Activated B cell treated with CpG ODN at 0.5 μM for 24 hours (primary cell): Measurements from ENCODE around the gene DNAJC27. TPM values are rescaled to one million over a fixed set of nuclear protein-coding genes. Genes with fewer than 3 reads are reported as not detected.
A peak's percentile ranks its signal among the peaks of the same experiment; 100 is the strongest.

ENCODE experiments used
- ATAC-seq: fragments of 200-7000 bp; cut with Tn5 transposase; one replicate; pipeline ENCODE4 v1.10.0; 2021; ENCODE audit warnings: low read depth, mild to moderate bottlenecking, moderate library complexity
- CTCF ChIA-PET: fragments of 350-600 bp; sonication (Branson Sonifier 250); formaldehyde crosslinking; loops from one replicate; lab custom pipeline; 2021; ENCODE audit warnings: antibody characterized with exemption; lab: Charles Lee
- POLR2A ChIA-PET: fragments of 350-600 bp; sonication (Branson Sonifier 250); formaldehyde crosslinking; loops from one replicate; lab custom pipeline; 2021; ENCODE audit warnings: antibody characterized with exemption; lab: Charles Lee
- DNase-seq: peaks from one replicate; pipeline ENCODE4 v3.0.0; 2022
- H3K27ac Mint-ChIP-seq: one replicate; pipeline ENCODE4 v1.8.0; 2020; ENCODE audit warnings: mixed read lengths
- H3K27me3 Mint-ChIP-seq: one replicate; pipeline ENCODE4 v1.8.0; 2021; ENCODE audit warnings: mixed read lengths
- H3K36me3 Mint-ChIP-seq: one replicate; pipeline ENCODE4 v1.8.0; 2021; ENCODE audit warnings: low read depth, mixed read lengths
- H3K4me1 Mint-ChIP-seq: one replicate; pipeline ENCODE4 v1.8.0; 2021; ENCODE audit warnings: mixed read lengths
- H3K4me3 Mint-ChIP-seq: one replicate; pipeline ENCODE4 v1.8.0; 2020; ENCODE audit warnings: mild to moderate bottlenecking, mixed read lengths
- H3K9me3 Mint-ChIP-seq: one replicate; pipeline ENCODE4 v1.8.0; 2020; ENCODE audit warnings: mixed read lengths
- intact Hi-C: fragments of 100-400 bp; cut with micrococcal nuclease; formaldehyde crosslinking; loops from one replicate; pipeline ENCODE4 v1.15.1; 2024
- total RNA-seq: library from RNA; stranded (reverse); gene quantifications from 2 replicates; pipeline ENCODE4 v1.2.3, GENCODE V29; 2022
- TF ChIP-seq, protein P1 (sequence below): fragments of 200-600 bp; IDR thresholded peaks from one replicate; pipeline ENCODE4 v1.8.0; 2022; ENCODE audit warnings: antibody characterized with exemption, mild to moderate bottlenecking

The DNAJC27 gene
- total RNA-seq, 1 donor from 2014 or later: 9.7 TPM

DNA sequence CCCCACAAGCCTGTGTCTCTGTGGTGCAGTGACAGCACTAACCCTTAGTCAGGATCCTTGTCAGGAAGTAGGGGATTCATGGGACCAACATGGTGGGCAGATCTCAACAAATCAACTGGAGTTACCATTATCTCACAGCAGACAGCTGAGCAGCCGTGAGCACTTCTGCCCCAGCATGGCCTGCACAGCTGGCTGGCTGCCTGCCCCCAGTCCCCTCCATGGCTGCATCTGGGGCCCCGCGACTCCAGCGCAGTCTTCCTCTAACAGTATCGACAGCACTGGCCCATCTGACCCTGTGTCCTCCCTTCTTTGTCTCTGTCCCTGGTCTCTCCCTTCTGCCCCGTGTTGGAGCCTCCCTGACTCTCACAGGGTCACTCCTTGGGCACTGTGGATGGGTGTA lies 47.0 kb downstream of the DNAJC27 start:
- Mint-ChIP-seq H3K4me3 (no peak overlapping the region), H3K27me3 (no peaks in the 10 kb centered on the region), H3K9me3 (no peaks in the 10 kb centered on the region), H3K4me1 (peaks cover 17% of the 10 kb centered on the region), H3K27ac (no peak overlapping the region), H3K36me3 (no peaks in the 10 kb centered on the region)
- ChIA-PET CTCF (no interaction called here), POLR2A (no interaction called here)
- no peak for DNase-seq
- intact Hi-C loops: no loop called here
- ATAC-seq: no peak
- TF ChIP-seq, protein P1, sequence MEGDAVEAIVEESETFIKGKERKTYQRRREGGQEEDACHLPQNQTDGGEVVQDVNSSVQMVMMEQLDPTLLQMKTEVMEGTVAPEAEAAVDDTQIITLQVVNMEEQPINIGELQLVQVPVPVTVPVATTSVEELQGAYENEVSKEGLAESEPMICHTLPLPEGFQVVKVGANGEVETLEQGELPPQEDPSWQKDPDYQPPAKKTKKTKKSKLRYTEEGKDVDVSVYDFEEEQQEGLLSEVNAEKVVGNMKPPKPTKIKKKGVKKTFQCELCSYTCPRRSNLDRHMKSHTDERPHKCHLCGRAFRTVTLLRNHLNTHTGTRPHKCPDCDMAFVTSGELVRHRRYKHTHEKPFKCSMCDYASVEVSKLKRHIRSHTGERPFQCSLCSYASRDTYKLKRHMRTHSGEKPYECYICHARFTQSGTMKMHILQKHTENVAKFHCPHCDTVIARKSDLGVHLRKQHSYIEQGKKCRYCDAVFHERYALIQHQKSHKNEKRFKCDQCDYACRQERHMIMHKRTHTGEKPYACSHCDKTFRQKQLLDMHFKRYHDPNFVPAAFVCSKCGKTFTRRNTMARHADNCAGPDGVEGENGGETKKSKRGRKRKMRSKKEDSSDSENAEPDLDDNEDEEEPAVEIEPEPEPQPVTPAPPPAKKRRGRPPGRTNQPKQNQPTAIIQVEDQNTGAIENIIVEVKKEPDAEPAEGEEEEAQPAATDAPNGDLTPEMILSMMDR: no peak

DNA sequence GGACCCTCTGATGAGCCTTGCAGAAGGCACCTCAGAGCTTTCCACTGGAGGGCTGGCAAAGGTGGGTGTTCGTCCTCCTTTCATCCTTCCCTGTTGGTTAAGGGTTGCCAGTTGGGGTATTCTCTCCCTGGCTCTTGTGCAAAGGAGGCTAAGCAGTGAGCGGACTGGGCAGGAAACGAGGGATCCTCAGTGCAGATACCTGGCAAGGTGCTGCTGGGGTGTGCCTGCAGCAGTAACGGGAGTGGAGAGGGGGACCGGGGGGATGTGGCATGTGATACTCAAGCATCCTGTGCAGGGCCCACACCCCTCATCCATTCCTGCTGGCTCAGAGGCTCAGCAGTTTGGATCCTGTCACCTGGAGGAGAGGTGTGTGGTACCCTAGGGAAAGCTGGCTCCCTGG lies 47.5 kb downstream of the DNAJC27 start:
- Mint-ChIP-seq H3K27ac (no peak overlapping the region), H3K27me3 (no peaks in the 10 kb centered on the region), H3K36me3 (no peaks in the 10 kb centered on the region), H3K4me3 (no peak overlapping the region), H3K9me3 (no peaks in the 10 kb centered on the region), H3K4me1 (peaks cover 17% of the 10 kb centered on the region)
- ATAC-seq (no peak), DNase-seq (no peak)
- TF ChIP-seq, protein P1: no peak
- ChIA-PET CTCF (no interaction called here), POLR2A (interaction anchor here (1.0 kb wide), 1 partner anchor 46 kb away, joined by 6 read pairs; no protein-coding TSS in a partner anchor)
- intact Hi-C loops: no loop called here

DNA sequence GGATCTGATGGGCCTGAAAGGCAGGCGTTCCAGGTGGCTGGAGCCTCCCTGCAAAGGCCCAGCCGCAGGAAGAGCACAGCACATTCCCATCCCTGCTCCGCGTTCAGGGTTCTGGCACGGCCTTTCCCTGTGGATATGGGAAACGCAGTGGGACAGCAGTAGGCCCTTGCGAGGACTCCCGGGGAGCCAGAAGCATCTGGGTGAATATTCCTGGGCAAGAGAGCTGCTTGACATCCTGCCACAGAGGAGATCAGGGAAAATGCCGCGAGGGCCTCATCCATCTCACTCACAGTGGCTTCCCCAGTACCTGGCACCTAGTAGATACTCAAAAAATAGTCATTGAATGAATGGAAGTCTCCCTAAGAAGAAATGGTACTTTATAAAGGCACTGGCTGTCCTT lies 48.6 kb downstream of the DNAJC27 start:
- H3K27me3 Mint-ChIP-seq: no peaks in the 10 kb centered on the region
- H3K9me3 Mint-ChIP-seq: no peaks in the 10 kb centered on the region
- TF ChIP-seq, protein P1: no peak
- H3K4me3 Mint-ChIP-seq: no peak overlapping the region
- peaks cover 26% of the 10 kb centered on the region for H3K4me1 Mint-ChIP-seq
- intact Hi-C loops: no loop called here
- ATAC-seq: no peak
- POLR2A ChIA-PET: no interaction called here
- DNase-seq: no peak
- no peaks in the 10 kb centered on the region for H3K36me3 Mint-ChIP-seq
- no peak overlapping the region for H3K27ac Mint-ChIP-seq
- CTCF ChIA-PET: no interaction called here

DNA sequence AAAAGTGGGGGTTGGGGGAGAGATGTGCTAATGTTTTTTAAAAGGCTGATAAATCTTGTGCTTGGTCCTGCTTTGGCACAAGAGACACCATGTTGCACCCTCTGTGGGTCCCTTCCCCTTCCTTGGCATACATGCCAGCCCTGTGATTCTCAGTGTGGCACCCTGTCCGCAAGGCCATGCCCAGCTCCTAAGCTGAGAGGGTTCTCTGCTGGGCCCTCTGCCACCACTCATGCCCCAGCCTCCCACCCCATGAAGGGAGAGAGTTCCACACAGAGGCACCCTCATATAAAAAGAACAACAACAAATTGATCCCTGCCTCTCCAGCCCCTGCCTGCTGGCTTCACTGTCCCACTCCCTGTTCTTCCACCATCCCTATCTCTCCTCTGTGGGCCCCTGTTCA lies 49.2 kb downstream of the DNAJC27 start:
- ChIA-PET CTCF (no interaction called here), POLR2A (no interaction called here)
- no peaks in the 10 kb centered on the region for H3K27me3 Mint-ChIP-seq
- ATAC-seq: no peak
- H3K9me3 Mint-ChIP-seq: no peaks in the 10 kb centered on the region
- TF ChIP-seq, protein P1: no peak
- H3K27ac Mint-ChIP-seq: no peak overlapping the region
- peaks cover 30% of the 10 kb centered on the region for H3K4me1 Mint-ChIP-seq
- no peak overlapping the region for H3K4me3 Mint-ChIP-seq
- intact Hi-C loops: no loop called here
- no peak for DNase-seq
- no peaks in the 10 kb centered on the region for H3K36me3 Mint-ChIP-seq

DNA sequence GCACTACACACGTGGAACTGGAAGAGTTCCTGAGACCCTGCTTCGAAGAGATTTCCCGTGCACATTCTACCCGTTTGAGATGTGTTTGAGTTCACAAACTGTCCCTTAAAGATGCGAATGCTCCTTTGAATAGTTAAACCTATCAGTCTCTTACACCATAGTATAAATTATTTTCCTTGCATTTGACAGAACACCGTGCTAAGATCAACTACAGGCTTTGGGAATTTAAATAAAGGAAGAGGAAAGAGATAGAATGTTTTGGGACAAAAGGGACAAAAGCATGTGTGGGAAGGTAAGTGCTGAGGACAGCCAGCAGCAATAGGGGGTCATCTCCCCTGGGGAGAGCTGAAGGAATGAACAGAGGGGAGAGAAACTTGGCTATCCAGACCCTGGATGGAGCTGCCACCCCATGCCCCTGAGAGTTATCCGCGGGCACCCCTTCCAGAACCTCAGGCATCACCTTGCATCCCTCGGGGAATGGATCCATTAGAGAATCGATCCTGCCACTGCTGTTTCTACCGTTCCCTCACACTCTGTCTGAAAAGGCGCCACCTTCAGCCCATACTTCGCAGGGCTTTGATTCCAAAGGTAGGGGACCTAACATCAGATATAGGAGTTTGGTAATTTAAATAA lies 50.8 kb downstream of the DNAJC27 start:
- intact Hi-C loops: loop anchor here (1.0 to 2.0 kb wide), 3 partner anchors 34 to 128 kb away; partner anchors contain the start of genes CENPO and PTRHD1

More for the DNA sequence above, 50.8 kb downstream of the DNAJC27 start:
- Mint-ChIP-seq H3K4me3 (peak overlapping the region; percentile 79), H3K27ac (no peak overlapping the region), H3K9me3 (no peaks in the 10 kb centered on the region), H3K27me3 (no peaks in the 10 kb centered on the region), H3K4me1 (peaks cover 24% of the 10 kb centered on the region), H3K36me3 (no peaks in the 10 kb centered on the region)
- TF ChIP-seq, protein P1: no peak
- ChIA-PET CTCF (no interaction called here), POLR2A (interaction anchor here (1.1 kb wide), 1 partner anchor 52 kb away, joined by 3 read pairs; no protein-coding TSS in a partner anchor)
- DNase-seq: no peak
- no peak for ATAC-seq
